HUES48 (cell line): ENCODE results near the gene GPR37L1.
"Not testable (repeated sequence)": the region's sequence is repeated elsewhere in the genome, so short reads cannot be mapped to it uniquely, and the experiment has no call there.

Experiments
- H3K27ac ChIP-seq: one replicate; pipeline ENCODE4 v1.7.0; 2013; ENCODE audit warnings: low read depth, low read length, inconsistent platforms
- H3K27me3 ChIP-seq: 2 replicates; pipeline ENCODE4 v1.6.1; 2013; ENCODE audit warnings: mild to moderate bottlenecking, low read length; ENCODE audit not compliant: control insufficient read depth, insufficient read depth
- H3K36me3 ChIP-seq: 2 replicates; pipeline ENCODE4 v1.6.1; 2013; ENCODE audit warnings: low read length; ENCODE audit not compliant: control insufficient read depth, insufficient read depth
- H3K4me1 ChIP-seq: 2 replicates; pipeline ENCODE4 v1.6.1; 2013; ENCODE audit warnings: mild to moderate bottlenecking, low read length; ENCODE audit not compliant: control insufficient read depth, insufficient read depth
- H3K4me3 ChIP-seq: 2 replicates; pipeline ENCODE4 v1.5.1; 2013; ENCODE audit warnings: mild to moderate bottlenecking, low read depth, low read length
- H3K9ac ChIP-seq: 2 replicates; pipeline ENCODE4 v1.6.1; 2013; ENCODE audit warnings: mild to moderate bottlenecking, low read depth, low read length, moderate library complexity
- H3K9me3 ChIP-seq: 2 replicates; pipeline ENCODE4 v1.6.1; 2013; ENCODE audit warnings: low read length; ENCODE audit not compliant: control insufficient read depth, insufficient read depth

Gene GPR37L1

GRCh38 chr1:202135221-202135721 is 12.6 kb downstream of the GPR37L1 start:
- H3K9ac ChIP-seq: no peak overlapping the region
- H3K4me1 ChIP-seq: no peaks in the 10 kb centered on the region; the same call in 1 of the 2 replicates
- peaks cover 40% of the 10 kb centered on the region for H3K36me3 ChIP-seq
- no peak overlapping the region for H3K27ac ChIP-seq
- no peaks in the 10 kb centered on the region for H3K27me3 ChIP-seq
- H3K4me3 ChIP-seq: no peak overlapping the region
- H3K9me3 ChIP-seq: no peaks in the 10 kb centered on the region

GRCh38 chr1:202140833-202141232 is 18.1 kb downstream of the GPR37L1 start:
- Histone ChIP-seq H3K27ac (no peak overlapping the region), H3K27me3 (0 out of 2 replicates have a peak, but pooled peaks cover 3% of the 10 kb centered on the region), H3K9ac (no peak overlapping the region), H3K4me1 (peaks cover 13% of the 10 kb centered on the region), H3K4me3 (no peak overlapping the region), H3K9me3 (no peaks in the 10 kb centered on the region), H3K36me3 (peaks cover 18% of the 10 kb centered on the region; the same call in 1 of the 2 replicates)

- not testable (repeated sequence) for H3K4me3 ChIP-seq, H3K27me3 ChIP-seq, H3K9ac ChIP-seq, H3K27ac ChIP-seq, H3K9me3 ChIP-seq
- Histone ChIP-seq H3K4me1 (peaks cover 13% of the 10 kb centered on the region), H3K36me3 (peaks cover 14% of the 10 kb centered on the region; the same call in 1 of the 2 replicates)
These were observed 18.8 kb downstream of the GPR37L1 start for GRCh38 chr1:202141468-202141867.

- Histone ChIP-seq H3K4me1 (peaks cover 13% of the 10 kb centered on the region), H3K36me3 (peaks cover 13% of the 10 kb centered on the region; the same call in 1 of the 2 replicates), H3K27ac (peak overlapping the region; percentile 77), H3K9me3 (no peaks in the 10 kb centered on the region), H3K9ac (peak overlapping the region; percentile 19; the same call in 1 of the 2 replicates), H3K27me3 (0 out of 2 replicates have a peak, but pooled peaks cover 3% of the 10 kb centered on the region), H3K4me3 (peak overlapping the region; percentile 65)
These were observed 20.5 kb downstream of the GPR37L1 start for GRCh38 chr1:202143011-202143767.

GRCh38 chr1:202143768-202144401 is 21.2 kb downstream of the GPR37L1 start:
- Histone ChIP-seq H3K27me3 (0 out of 2 replicates have a peak, but pooled peaks cover 3% of the 10 kb centered on the region), H3K27ac (peak overlapping the region; percentile 77)

GRCh38 chr1:202144402-202145067 is 21.8 kb downstream of the GPR37L1 start, which contains the start of gene ARL8A:
ARL8A (minus strand) TSS chr1:202144737; CDS start chr1:202144572, 165 bp downstream.
- H3K9me3 ChIP-seq: no peaks in the 10 kb centered on the region
- peak within 1 kb of the TSS; percentile 77 for H3K27ac ChIP-seq
- H3K4me3 ChIP-seq: peak within 1 kb of the TSS; percentile 65
- H3K4me1 ChIP-seq: peaks cover 13% of the 10 kb centered on the region
- 0 out of 2 replicates have a peak, but pooled peaks cover 5% of the 10 kb centered on the region for H3K36me3 ChIP-seq
- H3K9ac ChIP-seq: peak within 1 kb of the TSS; percentile 66
- 0 out of 2 replicates have a peak, but pooled peaks cover 3% of the 10 kb centered on the region for H3K27me3 ChIP-seq

More at GRCh38 chr1:202143768-202144401, 21.2 kb downstream of the GPR37L1 start:
- peaks cover 13% of the 10 kb centered on the region for H3K4me1 ChIP-seq
- no peaks in the 10 kb centered on the region for H3K9me3 ChIP-seq
- H3K36me3 ChIP-seq: peaks cover 7% of the 10 kb centered on the region; the same call in 1 of the 2 replicates
- peak overlapping the region; percentile 66 for H3K9ac ChIP-seq
- H3K4me3 ChIP-seq: peak overlapping the region; percentile 65

- no peaks in the 10 kb centered on the region for H3K9me3 ChIP-seq
- H3K4me3 ChIP-seq: peak overlapping the region; percentile 65
- H3K27me3 ChIP-seq: 0 out of 2 replicates have a peak, but pooled peaks cover 3% of the 10 kb centered on the region
- peak overlapping the region; percentile 28 for H3K27ac ChIP-seq
- 0 out of 2 replicates have a peak, but pooled peaks cover 5% of the 10 kb centered on the region for H3K36me3 ChIP-seq
- H3K9ac ChIP-seq: peak overlapping the region; percentile 66
- H3K4me1 ChIP-seq: peaks cover 13% of the 10 kb centered on the region
These were observed 22.5 kb downstream of the GPR37L1 start for GRCh38 chr1:202145068-202145743.

- peaks cover 13% of the 10 kb centered on the region for H3K4me1 ChIP-seq
- H3K9ac ChIP-seq, H3K27me3 ChIP-seq, H3K9me3 ChIP-seq, H3K4me3 ChIP-seq, H3K36me3 ChIP-seq, H3K27ac ChIP-seq: not testable (repeated sequence)
These were observed 23.0 kb downstream of the GPR37L1 start for GRCh38 chr1:202145744-202146140.

- Histone ChIP-seq H3K36me3 (0 out of 2 replicates have a peak, but pooled peaks cover 5% of the 10 kb centered on the region), H3K4me3 (no peak overlapping the region), H3K27me3 (0 out of 2 replicates have a peak, but pooled peaks cover 3% of the 10 kb centered on the region), H3K9ac (no peak overlapping the region), H3K4me1 (peaks cover 13% of the 10 kb centered on the region), H3K27ac (no peak overlapping the region), H3K9me3 (no peaks in the 10 kb centered on the region)
These were observed 23.6 kb downstream of the GPR37L1 start for GRCh38 chr1:202146279-202146678.

GRCh38 chr1:202146993-202147392 is 24.3 kb downstream of the GPR37L1 start:
- peaks cover 13% of the 10 kb centered on the region for H3K4me1 ChIP-seq
- no peaks in the 10 kb centered on the region for H3K9me3 ChIP-seq
- no peak overlapping the region for H3K27ac ChIP-seq
- 0 out of 2 replicates have a peak, but pooled peaks cover 5% of the 10 kb centered on the region for H3K36me3 ChIP-seq
- 0 out of 2 replicates have a peak, but pooled peaks cover 3% of the 10 kb centered on the region for H3K27me3 ChIP-seq
- no peak overlapping the region for H3K9ac ChIP-seq
- no peak overlapping the region for H3K4me3 ChIP-seq
